ENCODE results near the gene VPS41.

GRCh38 chr7:38704041-38704547 is 204.9 kb downstream of the VPS41 start:
- TF ChIP-seq POLR2A (IDR thresholded peaks at IDR 0.05) (no peak), CTCF (IDR thresholded peaks at IDR 0.05) (no peak)
